ENCODE data around the gene RAD23B.
A peak's percentile ranks its signal among the peaks of the same experiment; 100 is the strongest.
"Not testable (repeated sequence)": the region's sequence is repeated elsewhere in the genome, so short reads cannot be mapped to it uniquely, and the experiment has no call there.

RAD23B gene

GRCh38 chr9:107294756-107295155 lies 11.7 kb downstream of the RAD23B start:
- no peak for DNase-seq

GRCh38 chr9:107295995-107296394 lies 12.9 kb downstream of the RAD23B start:
- DNase-seq = no peak

- DNase-seq = not testable (repeated sequence)
These were observed 13.5 kb downstream of the RAD23B start for GRCh38 chr9:107296592-107296991.

- DNase-seq = no peak
These were observed 16.4 kb downstream of the RAD23B start for GRCh38 chr9:107299437-107299836.

- no peak for DNase-seq
These were observed 23.2 kb downstream of the RAD23B start for GRCh38 chr9:107306308-107306707.

- no peak for DNase-seq
These were observed 24.3 kb downstream of the RAD23B start for GRCh38 chr9:107307331-107307730.

- no peak for DNase-seq
These were observed 25.4 kb downstream of the RAD23B start for GRCh38 chr9:107308461-107308860.

- DNase-seq = peak; percentile 79
These were observed 26.2 kb downstream of the RAD23B start for GRCh38 chr9:107309271-107309670.

GRCh38 chr9:107312376-107313050 lies 29.4 kb downstream of the RAD23B start:
- DNase-seq = no peak

- no peak for DNase-seq
These were observed 30.5 kb downstream of the RAD23B start for GRCh38 chr9:107313555-107314096.

- DNase-seq = no peak
These were observed 31.7 kb downstream of the RAD23B start for GRCh38 chr9:107314763-107315162.

GRCh38 chr9:107316795-107317661 lies 33.9 kb downstream of the RAD23B start:
- DNase-seq = no peak

GRCh38 chr9:107322643-107323042 lies 39.6 kb downstream of the RAD23B start:
- DNase-seq = no peak

- peak; percentile 47 for DNase-seq
These were observed 40.9 kb downstream of the RAD23B start for GRCh38 chr9:107323836-107324585.

- no peak for DNase-seq
These were observed 42.8 kb downstream of the RAD23B start for GRCh38 chr9:107325842-107326241.

- no peak for DNase-seq
These were observed 45.4 kb downstream of the RAD23B start for GRCh38 chr9:107328510-107328909.

- DNase-seq = no peak
These were observed 47.3 kb downstream of the RAD23B start for GRCh38 chr9:107330420-107330819.

GRCh38 chr9:107332883-107333282 lies 49.8 kb downstream of the RAD23B start:
- no peak for DNase-seq

- DNase-seq = no peak
These were observed 50.3 kb downstream of the RAD23B start for GRCh38 chr9:107333363-107333762.

GRCh38 chr9:107334103-107334776 lies 51.2 kb downstream of the RAD23B start:
- DNase-seq = no peak

GRCh38 chr9:107335331-107335730 lies 52.3 kb downstream of the RAD23B start:
- no peak for DNase-seq

- no peak for DNase-seq
These were observed 53.8 kb downstream of the RAD23B start for GRCh38 chr9:107336718-107337360.

Data from MV-4-11 (cell line).